ENCODE data around the gene SF3A2.
"Not testable (repeated sequence)": the region's sequence is repeated elsewhere in the genome, so short reads cannot be mapped to it uniquely, and the experiment has no call there.

Gene SF3A2, protein sequence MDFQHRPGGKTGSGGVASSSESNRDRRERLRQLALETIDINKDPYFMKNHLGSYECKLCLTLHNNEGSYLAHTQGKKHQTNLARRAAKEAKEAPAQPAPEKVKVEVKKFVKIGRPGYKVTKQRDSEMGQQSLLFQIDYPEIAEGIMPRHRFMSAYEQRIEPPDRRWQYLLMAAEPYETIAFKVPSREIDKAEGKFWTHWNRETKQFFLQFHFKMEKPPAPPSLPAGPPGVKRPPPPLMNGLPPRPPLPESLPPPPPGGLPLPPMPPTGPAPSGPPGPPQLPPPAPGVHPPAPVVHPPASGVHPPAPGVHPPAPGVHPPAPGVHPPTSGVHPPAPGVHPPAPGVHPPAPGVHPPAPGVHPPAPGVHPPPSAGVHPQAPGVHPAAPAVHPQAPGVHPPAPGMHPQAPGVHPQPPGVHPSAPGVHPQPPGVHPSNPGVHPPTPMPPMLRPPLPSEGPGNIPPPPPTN

DNA sequence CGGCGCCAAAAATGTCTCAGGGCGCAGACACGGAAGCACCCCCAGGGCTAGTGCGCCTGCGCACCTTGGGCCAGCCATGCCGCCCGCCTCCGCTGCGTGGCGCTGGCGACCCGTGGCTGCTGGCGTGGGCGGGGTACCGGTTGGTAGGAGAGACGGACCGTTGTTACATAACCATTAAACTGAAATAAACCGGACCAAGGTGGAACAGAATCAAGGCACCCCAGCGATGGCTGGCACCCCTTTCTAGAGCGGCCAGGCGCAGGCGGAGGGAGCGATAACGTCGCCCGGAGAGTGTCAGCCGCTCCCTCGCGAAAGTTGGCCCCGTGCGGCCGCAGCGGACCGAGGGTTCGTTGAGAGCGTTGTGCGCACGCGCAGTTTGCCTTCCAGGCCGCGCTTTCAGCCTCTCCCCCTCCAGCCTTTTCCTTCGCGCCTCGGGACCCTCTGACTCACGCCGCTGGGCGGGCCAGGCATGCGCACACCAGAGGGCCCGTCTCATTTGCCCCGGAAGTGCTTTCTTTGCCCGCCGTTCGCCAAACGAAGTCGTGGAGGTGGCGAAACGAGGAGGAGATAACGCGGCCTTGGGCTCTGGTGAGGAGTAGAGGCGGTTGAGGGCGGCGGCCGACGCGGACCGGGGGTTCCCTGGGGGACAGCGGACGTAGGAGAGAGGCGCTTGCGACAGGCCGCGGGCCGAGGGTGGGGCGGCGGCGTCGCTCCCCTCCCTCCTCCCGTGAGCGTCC is at the start of gene SF3A2, which contains the start of gene PLEKHJ1:
TSS of gene SF3A2 (plus strand) at position 511 of the 737 bp plus-strand sequence. CDS start 6,595 bp downstream, outside the sequence.
TSS of gene PLEKHJ1 (minus strand) at position 16 of the 737 bp plus-strand sequence. CDS start 81 bp downstream, outside the sequence.
- DNase-seq: peak; percentile 99
- in situ Hi-C loops (cut with MboI; ENCODE audit: low pct_unique_long_range_greater_than_20kb, low sequenced_read_pairs): no loop called here

DNA sequence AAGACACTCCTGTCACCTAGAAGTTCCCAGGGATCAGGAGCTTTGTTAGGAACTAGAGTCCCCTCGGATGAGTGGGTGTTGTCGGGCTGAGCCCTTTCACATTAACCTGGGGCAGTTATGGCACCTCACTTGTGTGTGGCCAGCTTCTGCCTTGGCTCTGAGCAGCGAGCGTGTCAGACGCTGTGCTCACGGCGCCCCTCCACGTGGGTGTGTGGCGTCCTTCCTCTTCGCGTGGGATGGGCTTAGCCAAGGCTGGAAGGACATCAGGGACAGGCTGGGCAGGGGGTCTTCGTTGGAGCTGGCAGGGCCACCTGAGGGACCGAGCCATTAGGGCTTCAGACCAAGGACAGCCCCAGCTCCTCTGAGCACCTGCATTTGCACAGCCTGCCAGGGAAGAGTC is 49.5 kb upstream of the SF3A2 start:
- DNase-seq: no peak
- in situ Hi-C loops (cut with MboI; ENCODE audit: low pct_unique_long_range_greater_than_20kb, low sequenced_read_pairs): no loop called here

DNA sequence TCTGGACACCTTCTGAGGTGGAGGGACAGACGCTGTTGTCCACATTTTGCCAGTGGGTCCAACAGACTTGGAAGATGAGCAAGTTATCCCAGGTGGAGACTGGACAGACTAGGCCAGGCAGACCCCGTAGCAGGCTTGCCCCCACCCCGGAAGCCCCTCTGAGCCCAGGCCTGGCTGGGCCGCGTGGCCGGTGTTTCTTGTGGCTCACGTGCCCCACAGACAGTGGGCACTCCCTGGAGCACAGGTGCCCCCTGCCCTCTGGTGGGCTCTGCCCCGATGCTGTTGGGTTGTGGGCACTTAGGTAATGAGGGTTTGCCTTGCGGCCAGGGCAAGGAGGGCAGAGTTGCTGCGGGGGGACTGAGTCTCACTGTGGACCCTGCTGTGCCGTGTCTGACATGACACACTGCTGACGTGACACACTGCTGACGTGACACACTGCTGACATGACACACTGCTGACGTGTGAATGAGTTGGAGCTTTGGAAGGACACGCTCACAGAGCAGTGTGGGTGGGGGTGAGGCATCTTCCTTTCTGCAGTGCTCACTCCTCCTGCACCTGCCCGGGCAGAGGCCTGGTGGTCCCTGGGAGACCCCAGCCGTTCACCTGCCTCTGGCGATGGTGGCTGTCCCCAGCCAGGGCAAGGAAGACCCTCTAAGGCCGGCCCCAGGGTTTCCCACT is 47.8 kb upstream of the SF3A2 start:
- DNase-seq: no peak
- in situ Hi-C loops (cut with MboI; ENCODE audit: low pct_unique_long_range_greater_than_20kb, low sequenced_read_pairs): no loop called here

DNA sequence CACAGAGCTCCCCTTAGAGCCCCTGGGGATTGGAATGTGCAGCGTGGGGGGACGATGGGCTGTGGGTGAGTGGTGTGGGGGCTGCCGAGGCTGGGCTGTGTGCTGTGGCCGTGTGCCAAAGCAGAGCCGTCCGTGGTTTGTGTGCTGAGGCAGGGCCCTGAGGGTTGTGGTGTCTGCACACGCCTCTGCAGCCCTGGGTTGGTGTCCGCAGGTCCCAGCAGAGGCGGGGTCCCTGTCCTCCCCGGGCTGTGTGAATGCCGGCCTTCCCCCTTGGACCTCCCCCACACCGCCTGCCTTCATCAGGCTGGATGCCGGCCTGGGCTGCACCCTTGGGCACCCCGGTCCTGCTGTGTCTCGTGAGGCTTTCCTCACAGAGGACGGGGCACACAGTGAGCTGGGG is 46.7 kb upstream of the SF3A2 start:
- no peak for DNase-seq
- in situ Hi-C loops (cut with MboI; ENCODE audit: low pct_unique_long_range_greater_than_20kb, low sequenced_read_pairs): no loop called here

DNA sequence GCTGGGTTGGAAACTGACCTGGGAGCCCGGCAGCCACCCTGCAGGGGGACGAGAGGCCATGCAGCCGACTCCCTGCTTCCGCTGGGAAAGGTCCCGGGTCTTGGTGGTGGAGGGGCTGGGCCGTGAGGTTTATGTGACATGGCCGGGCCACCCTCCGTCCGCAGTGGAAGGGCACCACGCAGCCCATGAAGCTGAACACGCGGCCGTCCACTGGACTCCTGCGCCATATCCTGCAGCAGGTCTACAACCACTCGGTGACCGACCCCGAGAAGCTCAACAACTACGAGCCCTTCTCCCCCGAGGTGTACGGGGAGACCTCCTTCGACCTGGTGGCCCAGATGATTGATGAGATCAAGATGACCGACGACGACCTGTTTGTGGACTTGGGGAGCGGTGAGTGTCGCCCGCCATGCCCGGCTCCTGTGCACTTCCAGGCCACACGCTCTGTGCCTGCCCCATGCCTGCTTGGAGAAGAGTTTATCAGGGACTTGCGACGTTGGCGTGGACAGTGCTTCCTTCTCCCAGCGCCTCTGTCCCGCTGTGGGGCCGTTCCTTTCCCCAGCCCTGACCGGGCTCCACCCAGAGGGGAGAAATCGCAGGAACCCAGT is 45.7 kb upstream of the SF3A2 start:
- in situ Hi-C loops (cut with MboI; ENCODE audit: low pct_unique_long_range_greater_than_20kb, low sequenced_read_pairs): no loop called here
- no peak for DNase-seq

DNA sequence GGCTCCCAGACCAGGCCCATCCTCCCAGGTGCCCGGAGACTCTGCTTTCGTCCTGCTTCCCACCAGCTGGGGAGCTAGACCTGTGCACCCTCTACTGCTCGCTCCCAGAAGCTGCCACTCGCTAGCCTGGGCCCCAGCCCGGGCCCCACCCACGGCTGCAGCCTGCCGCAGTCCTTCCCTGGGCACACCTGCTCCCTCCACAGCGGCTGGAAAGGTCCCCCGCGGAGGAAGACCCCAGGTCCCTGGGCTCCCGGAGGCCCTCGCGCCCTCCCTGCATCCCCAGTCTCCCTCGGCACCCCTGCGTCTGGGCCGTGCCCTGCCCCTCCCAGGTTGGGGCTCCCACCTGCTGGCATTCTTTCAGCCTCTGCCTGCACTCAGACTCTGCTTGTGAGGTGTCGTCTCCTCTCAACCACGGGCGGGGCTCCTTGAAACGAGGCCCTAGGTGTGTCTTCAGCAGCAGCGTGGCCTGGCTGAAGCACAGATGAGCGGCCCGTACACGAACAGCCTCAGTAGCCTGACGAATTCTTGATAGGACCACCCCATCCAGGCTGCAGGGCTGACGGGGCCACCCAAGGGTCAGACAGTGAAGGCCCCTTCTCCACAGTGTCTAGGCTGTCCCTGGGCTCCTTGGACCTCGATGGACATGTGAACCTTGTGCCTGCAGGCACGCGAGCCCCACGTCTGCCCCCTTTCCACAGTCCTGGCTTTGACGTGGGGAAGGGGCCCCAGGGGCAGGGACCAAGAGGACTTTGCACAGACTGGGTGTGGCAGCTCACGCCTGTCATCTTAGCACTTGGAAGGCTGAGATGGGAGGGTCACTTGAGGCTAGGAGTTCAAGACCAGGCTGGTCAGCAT is 44.9 kb upstream of the SF3A2 start:
- DNase-seq: no peak
- in situ Hi-C loops (cut with MboI; ENCODE audit: low pct_unique_long_range_greater_than_20kb, low sequenced_read_pairs): no loop called here

DNA sequence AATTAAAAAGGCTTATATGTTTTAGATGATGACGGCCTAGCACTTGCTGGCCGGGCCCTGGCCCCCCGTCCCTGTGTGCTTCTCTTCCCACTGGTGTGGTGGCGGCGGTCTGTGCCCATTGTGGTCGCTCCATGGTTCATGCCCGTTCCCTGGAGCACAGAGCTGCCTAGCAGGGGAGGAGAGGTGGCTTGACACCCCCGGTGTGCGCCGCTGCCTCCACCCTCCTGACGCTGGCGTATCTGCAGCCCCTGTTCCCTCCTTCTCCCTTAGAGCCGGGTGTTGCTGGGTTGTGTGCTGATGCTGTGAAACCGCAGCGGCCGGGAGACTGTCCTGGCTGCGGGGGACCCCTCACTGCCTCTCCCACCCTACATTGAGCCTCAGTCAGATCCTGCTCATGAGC is 43.8 kb upstream of the SF3A2 start:
- no peak for DNase-seq
- in situ Hi-C loops (cut with MboI; ENCODE audit: low pct_unique_long_range_greater_than_20kb, low sequenced_read_pairs): no loop called here

DNA sequence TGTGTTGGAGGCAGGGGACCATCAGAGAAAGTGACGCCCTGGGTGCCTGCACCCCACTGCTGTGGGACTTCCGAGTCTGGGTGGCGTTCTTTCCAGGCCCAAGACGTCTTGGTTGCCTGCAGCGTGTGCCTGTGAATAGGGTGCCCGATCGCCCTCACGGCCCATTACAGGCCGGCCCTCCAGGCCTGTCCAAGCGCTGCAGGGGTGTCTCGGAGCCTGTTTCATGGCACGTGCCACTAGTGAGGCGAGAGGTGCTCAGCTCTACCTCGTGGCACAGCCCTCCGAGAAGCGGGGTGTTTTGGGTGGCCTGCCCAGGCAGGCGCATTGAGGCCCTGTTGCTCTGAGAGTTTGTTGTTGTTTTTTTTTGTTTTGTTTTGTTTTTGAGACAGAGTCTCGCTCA is 42.8 kb upstream of the SF3A2 start:
- in situ Hi-C loops (cut with MboI; ENCODE audit: low pct_unique_long_range_greater_than_20kb, low sequenced_read_pairs): no loop called here
- DNase-seq: no peak

DNA sequence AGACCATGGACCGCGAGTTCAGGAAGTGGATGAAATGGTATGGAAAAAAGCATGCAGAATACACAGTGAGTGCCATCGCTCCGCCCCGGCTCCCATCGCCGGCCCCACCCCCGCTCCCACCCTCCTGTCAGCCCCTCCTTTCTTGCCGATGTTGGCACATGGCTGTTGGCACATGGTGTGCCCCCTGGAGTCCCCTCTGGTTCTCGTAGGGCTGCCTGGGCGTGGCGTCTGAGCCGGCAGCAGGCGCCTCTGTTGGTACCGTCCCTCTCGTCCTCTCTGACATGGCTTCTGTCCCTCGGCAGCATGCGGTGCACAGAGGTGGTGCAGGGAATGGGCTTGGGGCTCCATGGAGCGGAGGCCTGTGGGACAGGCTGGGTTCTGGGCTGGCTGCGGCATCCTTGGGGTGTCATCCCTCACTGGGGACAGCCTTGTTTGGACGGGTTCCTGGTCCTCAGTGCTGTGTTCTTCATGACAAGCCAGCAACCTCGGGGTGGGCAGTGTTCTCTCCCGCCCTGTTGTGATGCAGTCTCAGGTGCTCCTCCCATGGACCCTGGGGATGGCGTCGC is 42.0 kb upstream of the SF3A2 start:
- in situ Hi-C loops (cut with MboI; ENCODE audit: low pct_unique_long_range_greater_than_20kb, low sequenced_read_pairs): no loop called here
- DNase-seq: no peak

DNA sequence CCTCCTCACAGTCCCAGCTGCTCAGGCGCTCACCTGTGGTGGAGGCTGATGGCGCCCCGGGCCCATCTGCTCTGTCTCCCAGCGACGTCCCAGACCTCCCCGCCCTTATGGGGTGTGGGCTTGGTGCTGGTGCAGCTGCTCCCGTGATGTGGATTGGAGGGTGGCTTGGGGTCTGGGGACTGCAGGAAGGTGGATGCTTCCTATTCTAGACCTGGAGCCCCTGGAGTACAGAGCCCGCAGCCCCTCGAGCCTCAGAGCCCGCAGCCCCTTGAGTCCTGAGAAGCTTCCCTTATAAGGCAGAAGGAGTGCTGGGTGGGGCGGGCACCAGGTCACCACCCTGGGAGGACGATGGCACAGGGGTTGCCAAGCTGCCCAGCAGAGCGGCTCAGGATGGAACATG is 41.3 kb upstream of the SF3A2 start:
- no peak for DNase-seq
- in situ Hi-C loops (cut with MboI; ENCODE audit: low pct_unique_long_range_greater_than_20kb, low sequenced_read_pairs): no loop called here

DNA sequence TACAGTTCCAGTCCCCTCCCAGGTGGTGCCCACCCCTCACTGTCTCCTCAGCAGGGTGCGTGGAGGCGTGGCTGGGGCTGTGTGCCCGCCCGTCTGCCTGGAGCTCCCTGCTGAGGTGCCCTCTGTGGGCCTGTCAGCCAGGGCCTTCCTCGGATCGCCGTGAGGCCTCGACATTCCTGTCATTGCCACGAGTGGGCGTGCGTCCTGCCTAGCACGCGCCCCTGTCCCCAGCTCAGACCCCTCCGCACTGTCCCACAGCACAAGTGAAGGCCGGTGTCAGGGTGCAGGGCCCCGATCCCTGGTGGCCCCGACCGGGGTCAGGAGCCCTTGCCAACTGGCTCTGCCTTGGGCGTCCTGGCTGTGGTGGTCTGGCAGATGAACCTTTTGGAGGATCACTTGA is 40.7 kb upstream of the SF3A2 start:
- in situ Hi-C loops (cut with MboI; ENCODE audit: low pct_unique_long_range_greater_than_20kb, low sequenced_read_pairs): no loop called here
- no peak for DNase-seq

DNA sequence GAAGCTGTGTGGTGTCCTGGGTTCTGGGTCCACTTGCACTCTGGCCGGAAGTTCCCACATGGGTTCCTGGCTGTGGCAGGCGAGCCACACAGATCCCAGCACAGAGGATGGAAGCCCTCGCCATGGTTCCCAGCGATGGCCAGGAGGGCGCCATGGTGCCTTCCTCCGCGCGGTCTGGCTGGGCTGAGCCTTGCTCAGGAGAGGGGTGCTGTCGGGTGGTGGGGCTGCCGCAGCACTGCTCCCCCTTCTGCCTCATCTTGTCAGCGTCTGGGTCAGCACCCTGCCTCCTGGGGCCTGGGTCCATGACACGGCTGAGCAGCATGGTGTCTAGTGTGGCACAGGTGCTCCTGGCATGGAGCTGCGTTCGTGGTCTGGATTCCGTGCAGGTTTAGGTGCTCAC is 39.4 kb upstream of the SF3A2 start:
- no peak for DNase-seq

DNA sequence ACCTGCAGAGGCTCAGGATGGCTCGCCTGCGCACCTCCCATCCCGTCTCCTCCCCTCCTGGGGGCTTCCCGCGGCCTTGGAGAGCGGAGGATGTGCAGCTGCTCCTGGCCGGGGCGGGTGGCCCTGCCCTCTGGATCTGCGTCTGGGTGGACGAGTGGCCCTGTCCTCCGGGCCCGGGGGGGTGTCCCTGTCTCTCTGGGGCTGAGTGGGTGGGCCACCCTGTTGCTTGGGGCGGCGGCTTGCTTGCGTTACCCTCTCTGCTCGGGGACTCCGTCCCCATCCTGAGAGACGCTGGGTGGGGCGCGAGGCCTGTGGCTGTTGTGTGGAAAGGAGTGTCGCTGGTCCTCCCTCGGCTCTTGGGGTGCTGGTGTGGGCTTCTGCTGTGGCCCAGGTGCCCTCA is 38.3 kb upstream of the SF3A2 start:
- DNase-seq: no peak
- in situ Hi-C loops (cut with MboI; ENCODE audit: low pct_unique_long_range_greater_than_20kb, low sequenced_read_pairs): no loop called here

More for the DNA sequence above, 39.4 kb upstream of the SF3A2 start:
- in situ Hi-C loops (cut with MboI; ENCODE audit: low pct_unique_long_range_greater_than_20kb, low sequenced_read_pairs): no loop called here

DNA sequence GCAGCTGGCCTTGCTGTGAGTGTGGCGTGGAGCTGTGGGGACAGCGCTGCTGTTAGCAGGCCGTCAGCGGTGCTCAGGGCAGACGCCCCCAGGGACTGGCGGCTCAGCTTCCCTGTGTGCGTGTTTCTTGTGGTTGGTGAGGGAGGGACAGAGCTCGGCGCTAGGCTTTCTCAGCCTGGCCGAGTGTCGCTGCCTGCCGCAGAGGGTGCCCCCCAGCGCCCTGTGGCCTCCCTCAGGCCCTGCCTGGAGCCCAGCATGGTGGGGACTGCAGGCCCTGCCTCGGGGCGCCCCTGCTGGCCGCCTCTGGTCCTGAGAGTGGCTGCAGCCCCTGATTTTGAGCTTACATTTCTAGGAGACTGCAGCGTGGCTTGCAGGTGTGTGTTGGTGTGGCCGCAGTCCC is 37.4 kb upstream of the SF3A2 start:
- peak; percentile 62 for DNase-seq
- in situ Hi-C loops (cut with MboI; ENCODE audit: low pct_unique_long_range_greater_than_20kb, low sequenced_read_pairs): no loop called here

DNA sequence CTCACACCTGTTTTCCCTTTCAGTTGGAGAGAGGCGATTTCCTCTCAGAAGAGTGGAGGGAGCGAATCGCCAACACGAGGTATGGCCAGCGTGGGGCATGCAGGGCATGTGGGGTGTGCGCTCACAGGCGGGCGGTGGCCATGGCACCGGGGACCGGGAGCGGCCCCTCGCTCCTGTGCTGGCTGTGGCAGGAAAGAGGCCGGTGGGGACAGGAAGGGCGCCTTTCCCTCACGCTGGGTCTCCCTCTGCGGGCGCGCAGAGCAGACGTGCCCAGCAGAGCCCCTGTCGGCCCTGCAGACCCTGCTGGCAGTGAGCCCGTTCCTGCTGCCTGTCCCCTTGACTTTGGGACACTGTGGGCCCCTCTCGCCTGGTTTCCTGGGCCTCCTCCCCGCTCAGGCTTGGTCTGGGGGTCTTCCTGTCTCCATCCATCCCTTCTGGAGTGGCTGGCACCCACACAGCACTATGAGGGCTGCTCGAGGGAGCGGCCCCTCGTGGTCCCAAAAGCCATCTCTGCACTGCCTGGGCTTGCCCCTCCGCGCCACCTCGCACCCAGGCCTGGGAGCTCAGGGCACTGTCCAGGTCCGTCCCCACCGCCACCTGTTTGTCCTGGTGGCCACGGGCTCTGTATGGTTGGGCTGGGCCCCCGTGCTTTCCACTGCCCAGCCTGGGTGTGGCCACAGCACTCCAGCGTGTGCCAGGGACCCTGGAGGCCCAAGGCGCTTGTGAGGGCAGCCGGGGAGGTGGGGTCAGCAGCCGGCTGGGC is 36.6 kb upstream of the SF3A2 start:
- in situ Hi-C loops (cut with MboI; ENCODE audit: low pct_unique_long_range_greater_than_20kb, low sequenced_read_pairs): no loop called here
- DNase-seq: no peak

DNA sequence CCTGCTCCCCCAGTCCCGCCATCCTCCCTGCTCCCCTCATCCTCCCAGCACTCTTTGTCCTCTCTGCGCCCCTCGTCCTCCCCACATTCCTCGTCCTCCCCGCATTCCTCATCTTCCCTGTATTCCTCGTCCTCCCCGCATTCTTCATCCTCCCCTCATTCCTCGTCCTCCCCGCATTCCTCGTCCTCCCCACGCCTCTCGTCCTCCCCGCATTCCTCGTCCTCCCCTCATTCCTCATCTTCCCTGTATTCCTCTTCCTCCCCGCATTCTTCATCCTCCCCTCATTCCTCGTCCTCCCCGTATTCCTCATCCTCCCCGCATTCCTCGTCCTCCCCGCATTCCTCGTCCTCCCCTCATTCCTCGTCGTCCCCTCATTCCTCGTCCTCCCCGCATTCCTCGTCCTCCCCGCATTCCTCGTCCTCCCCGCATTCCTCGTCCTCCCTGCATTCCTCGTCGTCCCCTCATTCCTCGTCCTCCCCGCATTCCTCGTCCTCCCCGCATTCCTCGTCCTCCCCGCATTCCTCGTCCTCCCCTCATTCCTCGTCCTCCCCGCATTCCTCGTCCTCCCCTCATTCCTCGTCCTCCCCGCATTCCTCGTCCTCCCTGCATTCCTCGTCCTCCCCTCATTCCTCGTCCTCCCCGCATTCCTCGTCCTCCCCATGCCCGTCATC is 35.9 kb upstream of the SF3A2 start:
- in situ Hi-C loops (cut with MboI; ENCODE audit: low pct_unique_long_range_greater_than_20kb, low sequenced_read_pairs); DNase-seq: not testable (repeated sequence)

Data from KBM-7 (cell line).